HG02981 (cell line): ENCODE data around the gene ARMC12.

Experiments used
- ATAC-seq: cut with Tn5 transposase; IDR thresholded peaks from one replicate; pipeline ENCODE4 v1.9.1; 2021; ENCODE audit warnings: mild to moderate bottlenecking, moderate library complexity; ENCODE audit not compliant: unreplicated experiment

ARMC12 gene

DNA sequence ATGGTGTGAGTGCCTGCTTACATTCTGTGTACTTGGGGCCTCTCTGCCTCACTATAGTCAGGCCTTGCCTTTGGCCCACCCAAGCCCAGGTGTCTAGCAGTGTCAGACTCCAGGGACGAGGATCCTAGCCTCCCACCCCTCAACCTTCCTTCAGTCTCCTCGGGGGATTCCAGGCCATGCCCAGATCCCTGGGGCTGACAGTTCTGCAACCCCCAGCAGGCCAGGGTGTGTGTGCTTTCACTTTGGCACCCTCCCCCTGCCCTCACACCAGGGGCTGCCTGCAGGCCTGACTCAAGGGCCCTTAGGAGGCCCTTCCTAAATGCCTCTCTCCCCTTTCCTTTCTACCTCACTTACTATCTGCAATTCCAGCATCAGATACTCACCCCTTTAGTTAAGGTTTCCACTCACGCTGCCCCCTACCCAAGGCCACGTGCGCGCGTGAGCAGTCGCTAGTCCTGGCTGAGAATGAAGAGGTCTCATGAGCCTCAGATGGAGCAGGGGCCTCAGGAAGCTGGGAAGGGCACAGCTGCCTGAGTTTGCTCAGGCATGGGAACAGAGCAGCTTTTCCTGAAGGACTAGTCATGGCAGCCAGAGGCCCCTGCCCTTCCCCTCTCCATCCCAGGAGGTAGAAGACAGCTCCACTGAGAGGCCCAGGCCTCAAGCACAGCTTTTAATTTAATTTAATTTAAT lies 61.1 kb downstream of the ARMC12 start:
- no peak for ATAC-seq
